Hepatocyte (in vitro differentiated cells): Measurements from ENCODE around the gene CCDC73. TPM values are rescaled to one million over a fixed set of nuclear protein-coding genes. Genes with fewer than 3 reads are reported as not detected.
"Not testable (repeated sequence)": the region's sequence is repeated elsewhere in the genome, so short reads cannot be mapped to it uniquely, and the experiment has no call there.

Source experiments
- DNase-seq: peaks from one replicate; pipeline ENCODE4 v3.0.0-alpha.2; 2016; ENCODE audit warnings: low spot score
- H2AFZ ChIP-seq: fragments of 200-600 bp; sonication (generic); 2 replicates; pipeline ENCODE4 v1.6.0; 2016; ENCODE audit warnings: antibody characterized with exemption, mild to moderate bottlenecking
- H3K27ac ChIP-seq: fragments of 200-600 bp; sonication (generic); 2 replicates; pipeline ENCODE4 v1.5.1; 2016; ENCODE audit warnings: mild to moderate bottlenecking
- H3K27me3 ChIP-seq: fragments of 200-600 bp; sonication (generic); 2 replicates; pipeline ENCODE4 v1.6.1; 2016
- H3K36me3 ChIP-seq: fragments of 200-600 bp; sonication (generic); replicated peaks from 2 replicates; pipeline ENCODE4 v1.5.1; 2016; ENCODE audit warnings: low read depth; ENCODE audit not compliant: insufficient read depth
- H3K4me1 ChIP-seq: fragments of 200-600 bp; sonication (generic); 2 replicates; pipeline ENCODE4 v1.5.1; 2016; ENCODE audit warnings: mild to moderate bottlenecking, moderate library complexity; ENCODE audit not compliant: insufficient read depth
- H3K4me2 ChIP-seq: fragments of 200-600 bp; sonication (generic); 2 replicates; pipeline ENCODE4 v1.6.0; 2016
- H3K4me3 ChIP-seq: fragments of 200-600 bp; sonication (generic); 2 replicates; pipeline ENCODE4 v1.5.1; 2016; ENCODE audit warnings: mild to moderate bottlenecking
- H3K79me2 ChIP-seq: fragments of 200-600 bp; sonication (generic); 2 replicates; pipeline ENCODE4 v1.6.0; 2017; ENCODE audit warnings: mild to moderate bottlenecking
- H3K9me2 ChIP-seq: fragments of 200-600 bp; sonication (generic); replicated peaks from 2 replicates; pipeline ENCODE4 v1.6.0; 2017; ENCODE audit warnings: mild to moderate bottlenecking; ENCODE audit not compliant: insufficient read depth
- H3K9me3 ChIP-seq: fragments of 200-600 bp; sonication (generic); 2 replicates; pipeline ENCODE4 v1.5.1; 2016; ENCODE audit warnings: low read depth, mild to moderate bottlenecking
- H4K20me1 ChIP-seq: fragments of 200-600 bp; sonication (generic); 2 replicates; pipeline ENCODE4 v1.6.0; 2016; ENCODE audit warnings: mild to moderate bottlenecking; ENCODE audit not compliant: insufficient read depth, poor library complexity, severe bottlenecking
- EZH2 ChIP-seq: fragments of 200-600 bp; sonication (generic); IDR thresholded peaks from 2 replicates; pipeline ENCODE4 v1.6.1; 2016; ENCODE audit warnings: antibody characterized with exemption, mild to moderate bottlenecking, borderline replicate concordance
- EZH2phosphoT487 ChIP-seq: fragments of 200-600 bp; sonication (generic); IDR thresholded peaks from one replicate; pipeline ENCODE4 v1.6.1; 2018; ENCODE audit warnings: antibody characterized with exemption, mild to moderate bottlenecking, low read depth, moderate library complexity; ENCODE audit not compliant: unreplicated experiment, severe bottlenecking
- WGBS: methylation state at CpG from one replicate; pipeline ENCODE4 v1.1.6; 2016; ENCODE audit warnings: low lambda C conversion rate; ENCODE audit errors: missing lambda C conversion rate; 5-methylcytosine and 5-hydroxymethylcytosine counted together
- polyA plus RNA-seq: library from polyadenylated mRNA; unstranded; fragments of >200 nt; fragmentation: Nextera tagmentation; extraction: Ambion mirVana; gene quantifications from 2 replicates; pipeline ENCODE4 v1.2.1, GENCODE V29; 2016
- total RNA-seq: library from RNA; depleted of rRNA; stranded (reverse); fragments of >200 nt; gene quantifications from 2 replicates; pipeline ENCODE4 v1.2.3, GENCODE V29; 2014
- TF ChIP-seq, protein P1 (sequence below): fragments of 200-600 bp; sonication (generic); IDR thresholded peaks from 2 replicates; pipeline ENCODE4 v1.5.1; 2016; ENCODE audit warnings: antibody characterized with exemption, mild to moderate bottlenecking; ENCODE audit not compliant: poor library complexity

Gene CCDC73
- total and polyA plus RNA-seq, 2 experiments from 2014 or later = 0.03 TPM; not detected in 1

DNA sequence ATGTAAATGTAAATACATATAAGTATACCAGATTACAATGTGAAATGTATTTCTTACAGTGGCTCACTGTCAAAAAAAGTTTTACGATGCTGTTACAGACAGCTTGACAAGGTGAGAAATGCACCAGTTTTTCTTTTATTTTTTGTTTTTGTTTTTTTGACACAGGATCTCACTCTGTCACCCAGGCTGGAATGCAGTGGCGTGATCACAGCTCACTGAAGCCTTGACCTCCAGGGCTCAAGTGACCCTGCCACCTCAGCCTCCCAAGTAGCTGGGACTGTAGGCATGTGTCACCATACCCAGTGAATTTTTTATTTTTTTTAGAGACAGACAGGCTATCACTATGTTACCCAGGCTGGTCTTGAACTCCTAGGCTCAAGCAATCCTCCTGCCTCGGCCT lies 9.2 kb downstream of the CCDC73 start:
- 92% methylated on average over 3 of the region's 3 CpGs for WGBS
- no peak overlapping the region for H3K4me2 ChIP-seq
- no peak overlapping the region for H2AFZ ChIP-seq
- no peaks in the 10 kb centered on the region for H3K9me3 ChIP-seq
- no peaks in the 10 kb centered on the region for H3K9me2 ChIP-seq
- no peak overlapping the region for H3K4me3 ChIP-seq
- H3K27me3 ChIP-seq = no peaks in the 10 kb centered on the region
- no peak for DNase-seq
- H3K4me1 ChIP-seq = no peaks in the 10 kb centered on the region
- TF ChIP-seq, protein P1, sequence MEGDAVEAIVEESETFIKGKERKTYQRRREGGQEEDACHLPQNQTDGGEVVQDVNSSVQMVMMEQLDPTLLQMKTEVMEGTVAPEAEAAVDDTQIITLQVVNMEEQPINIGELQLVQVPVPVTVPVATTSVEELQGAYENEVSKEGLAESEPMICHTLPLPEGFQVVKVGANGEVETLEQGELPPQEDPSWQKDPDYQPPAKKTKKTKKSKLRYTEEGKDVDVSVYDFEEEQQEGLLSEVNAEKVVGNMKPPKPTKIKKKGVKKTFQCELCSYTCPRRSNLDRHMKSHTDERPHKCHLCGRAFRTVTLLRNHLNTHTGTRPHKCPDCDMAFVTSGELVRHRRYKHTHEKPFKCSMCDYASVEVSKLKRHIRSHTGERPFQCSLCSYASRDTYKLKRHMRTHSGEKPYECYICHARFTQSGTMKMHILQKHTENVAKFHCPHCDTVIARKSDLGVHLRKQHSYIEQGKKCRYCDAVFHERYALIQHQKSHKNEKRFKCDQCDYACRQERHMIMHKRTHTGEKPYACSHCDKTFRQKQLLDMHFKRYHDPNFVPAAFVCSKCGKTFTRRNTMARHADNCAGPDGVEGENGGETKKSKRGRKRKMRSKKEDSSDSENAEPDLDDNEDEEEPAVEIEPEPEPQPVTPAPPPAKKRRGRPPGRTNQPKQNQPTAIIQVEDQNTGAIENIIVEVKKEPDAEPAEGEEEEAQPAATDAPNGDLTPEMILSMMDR = no peak
- TF ChIP-seq EZH2 (no peak), EZH2phosphoT487 (no peak)
- H3K79me2 ChIP-seq = no peaks in the 10 kb centered on the region
- H4K20me1 ChIP-seq = no peaks in the 10 kb centered on the region
- no peaks in the 10 kb centered on the region for H3K36me3 ChIP-seq
- no peak overlapping the region for H3K27ac ChIP-seq

DNA sequence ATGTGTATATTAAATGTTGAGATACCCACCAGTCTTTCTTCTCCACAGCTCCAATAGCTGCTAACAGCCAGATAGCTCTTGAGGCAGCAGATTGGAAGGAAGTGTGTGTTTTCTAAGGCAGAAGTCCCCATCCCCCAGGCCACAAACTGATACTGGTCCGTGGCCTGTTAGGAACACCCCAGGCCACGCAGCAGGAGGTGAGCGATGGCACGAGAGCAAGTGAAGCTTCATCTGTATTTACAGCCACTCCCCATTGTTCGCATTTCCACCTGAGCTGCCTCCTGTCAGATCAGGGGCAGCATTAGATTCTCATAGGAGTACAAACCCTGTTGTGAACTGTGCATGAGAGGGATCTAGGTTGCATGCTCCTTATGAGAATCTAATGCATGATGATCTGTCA lies 12.7 kb downstream of the CCDC73 start:
- no peaks in the 10 kb centered on the region for H3K9me3 ChIP-seq
- no peaks in the 10 kb centered on the region for H3K9me2 ChIP-seq
- no peaks in the 10 kb centered on the region for H3K27me3 ChIP-seq
- no peaks in the 10 kb centered on the region for H4K20me1 ChIP-seq
- no peak overlapping the region for H3K4me2 ChIP-seq
- H3K27ac ChIP-seq = no peak overlapping the region
- 73% methylated on average over 5 of the region's 5 CpGs for WGBS
- H3K79me2 ChIP-seq = no peaks in the 10 kb centered on the region
- DNase-seq = no peak
- TF ChIP-seq, protein P1 = no peak
- TF ChIP-seq EZH2phosphoT487 (no peak), EZH2 (no peak)
- no peaks in the 10 kb centered on the region for H3K36me3 ChIP-seq
- H3K4me1 ChIP-seq = no peaks in the 10 kb centered on the region
- no peak overlapping the region for H2AFZ ChIP-seq
- H3K4me3 ChIP-seq = no peak overlapping the region

DNA sequence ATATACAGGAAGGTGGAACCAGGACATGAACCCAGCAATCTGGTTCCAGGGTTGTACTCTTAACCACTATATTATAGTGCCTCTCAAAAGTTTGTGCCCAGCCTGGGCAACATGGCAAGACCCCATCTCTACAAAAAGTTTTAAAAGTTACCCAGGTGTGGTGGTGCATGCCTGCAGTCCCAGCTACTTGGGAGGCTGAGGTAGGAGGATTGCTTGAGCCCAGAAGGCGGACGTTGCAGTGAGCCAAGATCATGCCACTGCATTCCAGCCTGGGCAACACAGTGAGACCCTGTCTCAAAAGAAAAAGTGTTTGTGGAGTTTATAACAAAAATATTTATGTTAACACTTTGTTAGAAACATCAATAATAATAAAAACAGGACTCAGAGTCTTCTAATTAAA lies 13.6 kb downstream of the CCDC73 start:
- not testable (repeated sequence) for H3K4me3 ChIP-seq, H3K27me3 ChIP-seq, H3K9me3 ChIP-seq, H3K79me2 ChIP-seq, H3K27ac ChIP-seq, H3K4me2 ChIP-seq, H4K20me1 ChIP-seq, H3K36me3 ChIP-seq, DNase-seq, H3K4me1 ChIP-seq, H3K9me2 ChIP-seq, H2AFZ ChIP-seq
- 93% methylated on average over 2 of the region's 2 CpGs for WGBS

DNA sequence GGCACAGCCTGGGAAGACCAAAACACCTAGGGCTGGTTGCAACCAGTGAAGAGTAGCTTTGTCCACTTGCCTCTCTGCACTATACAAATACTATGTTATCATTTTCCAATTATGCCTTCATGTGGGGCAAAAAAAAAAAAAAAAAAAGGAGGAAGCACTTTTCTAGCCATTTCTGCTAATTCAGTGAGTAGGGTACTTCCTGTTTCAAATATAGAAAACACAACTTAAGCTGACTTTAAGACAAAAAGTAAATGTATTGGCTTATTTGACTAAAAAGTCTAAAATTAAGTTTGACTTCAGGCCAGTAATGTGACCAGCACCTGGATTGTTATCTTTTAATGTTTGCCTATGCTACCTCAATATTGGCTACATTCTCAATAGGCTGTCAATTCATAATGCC lies 15.3 kb downstream of the CCDC73 start:
- Histone ChIP-seq H3K9me2 (no peaks in the 10 kb centered on the region), H3K79me2 (no peaks in the 10 kb centered on the region), H2AFZ (no peak overlapping the region), H3K36me3 (no peaks in the 10 kb centered on the region), H3K4me2 (no peak overlapping the region), H4K20me1 (no peaks in the 10 kb centered on the region), H3K4me3 (no peak overlapping the region), H3K27ac (no peak overlapping the region), H3K27me3 (no peaks in the 10 kb centered on the region), H3K4me1 (no peaks in the 10 kb centered on the region), H3K9me3 (no peaks in the 10 kb centered on the region)
- TF ChIP-seq EZH2 (no peak), EZH2phosphoT487 (no peak)
- TF ChIP-seq, protein P1 = no peak
- DNase-seq = no peak
